ENCODE results near the gene KPNA6.
"Not testable (repeated sequence)": the region's sequence is repeated elsewhere in the genome, so short reads cannot be mapped to it uniquely, and the experiment has no call there.

The KPNA6 gene

DNA sequence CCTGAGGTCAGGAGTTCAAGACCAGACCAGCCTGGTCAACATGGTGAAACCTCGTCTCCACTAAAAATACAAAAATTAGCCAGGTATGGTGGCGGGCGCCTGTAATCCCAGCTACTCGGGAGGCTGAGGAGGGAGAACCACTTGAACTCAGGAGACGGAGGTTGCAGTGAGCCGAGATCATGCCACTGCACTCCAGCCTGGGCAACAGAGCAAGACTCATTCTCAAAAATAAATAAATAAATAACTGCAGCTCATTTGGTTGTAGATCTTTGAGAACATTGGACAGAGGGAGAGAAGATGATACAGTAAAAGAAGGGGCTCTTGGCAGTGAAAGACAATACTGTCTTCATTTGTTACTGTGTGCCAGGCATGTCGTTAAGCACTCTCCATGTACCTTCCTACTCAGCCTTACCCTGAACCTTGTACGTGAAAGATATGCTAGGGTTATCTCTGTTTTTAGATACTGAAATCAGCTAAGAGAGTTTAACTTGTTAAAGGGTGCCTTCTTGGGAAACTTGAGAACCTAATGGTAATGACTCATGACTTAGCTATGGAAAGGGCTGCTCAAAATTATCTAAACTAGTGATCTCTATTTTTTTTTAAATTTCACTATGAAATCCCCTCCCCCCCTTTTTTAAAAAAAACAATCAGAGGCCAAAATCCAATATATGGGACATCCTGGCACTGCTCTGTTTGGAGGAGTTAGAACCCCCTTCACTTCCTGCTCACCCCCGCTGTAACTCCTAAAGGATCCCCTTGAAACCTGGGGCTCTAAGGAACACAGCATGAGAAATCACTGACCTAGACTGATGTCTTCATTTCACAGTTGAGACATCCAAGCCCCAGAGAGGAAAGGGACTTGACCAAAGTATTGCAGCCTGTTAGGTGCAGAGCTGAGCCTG lies 6.8 kb upstream of the KPNA6 start:
- no peak for DNase-seq (ENCODE audit: low spot score)

DNA sequence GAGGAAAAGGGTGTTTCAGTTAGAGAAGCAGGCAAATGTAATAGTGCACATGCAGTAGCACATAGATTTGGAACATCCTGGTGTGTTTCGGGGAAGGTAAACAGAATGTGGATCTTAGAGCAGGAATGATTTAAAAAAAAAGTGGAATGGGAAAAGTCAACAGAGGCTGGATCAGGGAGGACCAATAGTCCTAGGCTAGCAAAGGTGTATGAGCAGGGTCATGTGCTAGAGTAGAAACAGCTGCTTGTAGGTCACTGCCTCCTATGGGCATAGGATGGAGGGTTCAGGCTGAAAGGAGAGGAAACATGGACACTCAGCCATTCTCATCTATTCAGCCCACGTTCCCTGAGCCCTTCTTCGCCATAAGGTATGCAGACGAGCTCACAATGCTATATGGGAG lies 3.7 kb upstream of the KPNA6 start:
- no peak for DNase-seq (ENCODE audit: low spot score)

DNA sequence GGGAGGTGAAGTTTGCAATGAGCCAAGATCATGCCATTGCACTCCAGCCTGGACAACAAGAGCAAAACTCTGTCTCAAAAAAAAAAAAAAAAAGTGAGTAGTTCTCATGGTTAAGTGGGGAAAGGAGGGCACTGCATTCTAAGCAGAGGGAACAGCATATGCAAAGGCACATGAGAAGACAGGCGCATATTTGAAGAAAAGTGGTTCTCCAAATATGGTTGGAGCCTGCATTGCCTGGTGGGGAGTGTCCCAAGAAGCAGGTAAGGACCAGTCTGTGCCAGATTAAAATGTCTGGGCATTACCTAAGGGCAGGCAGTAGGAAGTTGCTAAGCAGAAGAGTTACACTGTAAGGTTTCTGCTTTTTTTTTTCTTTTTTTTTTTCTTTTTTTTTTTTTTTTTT lies 2.5 kb upstream of the KPNA6 start:
- no peak for DNase-seq (ENCODE audit: low spot score)

DNA sequence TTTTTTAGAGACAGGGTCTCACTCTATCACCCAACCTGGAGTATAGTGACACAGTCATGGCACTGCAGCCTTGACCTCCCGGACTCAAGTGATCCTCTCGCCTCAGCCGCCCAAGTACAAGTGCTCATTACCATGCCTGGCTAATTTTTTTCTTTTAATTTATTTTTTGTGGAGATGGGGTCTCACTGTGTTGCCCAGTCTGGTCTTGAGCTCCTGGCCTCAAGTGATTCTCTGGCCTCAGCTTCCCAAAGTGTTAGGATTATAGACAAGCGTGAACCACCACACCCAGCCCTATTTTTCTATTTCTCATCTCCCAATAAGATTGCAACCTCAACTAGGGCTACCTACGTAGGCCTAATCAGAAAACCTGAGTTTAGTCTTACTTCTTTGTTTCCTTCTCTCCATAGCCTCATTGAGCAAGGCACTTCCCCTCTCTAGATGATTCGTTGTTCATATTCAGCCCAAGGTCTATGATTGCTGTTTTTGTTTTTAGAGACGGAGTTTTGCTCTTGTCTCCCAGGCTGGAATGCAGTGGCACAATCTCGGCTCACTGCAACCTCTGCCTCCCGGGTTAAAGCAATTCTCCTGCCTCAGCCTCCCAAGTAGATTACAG lies 1.1 kb upstream of the KPNA6 start:
- no peak for DNase-seq (ENCODE audit: low spot score)

DNA sequence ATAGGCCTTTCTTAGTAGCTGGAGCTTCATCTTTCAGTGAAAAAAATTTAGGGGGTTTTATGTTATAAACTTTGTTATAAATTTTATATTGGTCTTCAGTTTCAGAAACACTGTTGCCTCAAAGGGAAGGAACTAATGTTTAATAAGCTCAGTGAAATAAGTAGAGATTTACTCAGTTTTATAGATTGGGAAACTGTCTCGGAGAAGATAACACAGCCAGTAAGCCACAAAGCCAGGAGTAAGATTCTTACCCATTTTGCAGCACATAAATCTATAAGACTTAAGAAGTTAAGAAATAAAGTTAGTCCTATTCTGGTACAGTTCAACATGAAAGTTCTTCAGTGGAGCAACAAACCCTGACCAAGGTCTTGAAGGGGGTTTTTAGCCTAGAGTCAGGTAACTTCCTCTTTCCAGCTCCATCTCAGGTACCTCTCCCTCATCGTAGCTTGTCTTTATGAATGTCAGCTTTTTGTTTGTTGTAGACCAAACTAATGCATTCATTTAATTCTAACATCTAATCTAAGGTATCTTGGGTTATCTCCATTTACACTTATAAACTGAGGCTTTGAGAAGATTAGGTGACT lies 3.3 kb downstream of the KPNA6 start:
- no peak for DNase-seq (ENCODE audit: low spot score)

DNA sequence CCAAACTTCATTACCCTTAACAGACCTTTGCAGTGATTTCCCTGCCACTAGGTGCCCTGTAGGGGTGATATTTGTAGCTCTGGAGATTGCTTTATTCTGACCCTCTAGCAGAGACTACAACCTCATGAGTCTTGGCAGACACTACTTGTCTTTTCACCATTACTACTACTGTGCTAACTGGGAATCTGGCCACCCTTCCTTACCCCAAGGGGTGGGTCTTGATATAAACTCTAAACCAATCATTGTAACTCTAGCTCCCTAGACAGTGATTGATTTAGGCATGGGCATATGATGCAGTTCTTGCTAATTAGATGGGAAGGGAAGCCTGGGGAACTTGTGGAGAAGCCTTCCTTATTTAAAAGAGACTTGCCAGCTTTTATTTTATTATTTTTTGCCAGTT lies 3.9 kb downstream of the KPNA6 start:
- DNase-seq (ENCODE audit: low spot score): no peak

DNA sequence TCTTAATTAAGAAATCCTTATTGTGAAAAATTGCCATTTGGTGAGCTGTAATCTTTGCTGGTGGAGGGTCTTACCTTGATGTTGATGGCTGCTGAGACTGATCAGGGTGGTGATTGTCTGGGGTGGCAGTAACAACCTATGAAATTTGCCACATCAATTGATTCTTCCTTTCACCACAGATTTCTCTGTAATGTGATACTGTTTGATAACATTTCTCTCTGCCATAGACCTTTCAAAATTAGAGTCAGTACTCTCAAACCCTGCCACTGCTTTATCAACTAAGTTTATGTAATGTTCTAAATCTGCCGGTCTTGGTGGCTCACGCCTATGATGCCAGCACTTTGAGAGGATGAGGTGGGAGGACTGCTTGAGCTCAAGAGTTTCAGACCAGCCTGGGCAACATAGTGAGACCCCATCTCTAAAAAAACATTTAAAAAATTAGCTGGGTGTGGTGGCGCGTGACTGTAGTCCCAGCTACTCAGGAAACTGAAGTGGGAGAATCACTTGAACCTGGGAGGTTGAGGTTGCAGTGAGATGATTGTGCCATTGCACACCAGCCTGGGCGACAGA lies 5.0 kb downstream of the KPNA6 start:
- DNase-seq (ENCODE audit: low spot score): no peak

DNA sequence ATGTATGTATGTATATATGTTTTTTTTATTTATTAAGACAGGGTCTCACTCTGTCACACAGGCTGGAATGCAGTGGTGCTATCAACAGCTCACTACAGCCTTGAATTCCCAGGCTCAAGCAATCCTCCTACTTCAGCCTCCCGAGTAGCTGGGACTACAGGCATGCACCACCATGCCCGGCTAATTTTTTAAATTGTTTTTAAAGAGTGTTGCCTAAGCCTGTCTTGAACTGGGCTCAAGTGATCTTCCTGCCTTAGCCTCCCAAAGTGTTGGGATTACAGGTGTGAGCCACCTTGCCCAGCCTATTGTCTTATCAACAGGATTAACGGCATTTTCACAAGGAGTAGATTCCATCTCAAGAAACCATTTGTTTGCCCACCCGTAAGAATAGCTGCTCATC lies 5.6 kb downstream of the KPNA6 start:
- DNase-seq (ENCODE audit: low spot score): not testable (repeated sequence)

DNA sequence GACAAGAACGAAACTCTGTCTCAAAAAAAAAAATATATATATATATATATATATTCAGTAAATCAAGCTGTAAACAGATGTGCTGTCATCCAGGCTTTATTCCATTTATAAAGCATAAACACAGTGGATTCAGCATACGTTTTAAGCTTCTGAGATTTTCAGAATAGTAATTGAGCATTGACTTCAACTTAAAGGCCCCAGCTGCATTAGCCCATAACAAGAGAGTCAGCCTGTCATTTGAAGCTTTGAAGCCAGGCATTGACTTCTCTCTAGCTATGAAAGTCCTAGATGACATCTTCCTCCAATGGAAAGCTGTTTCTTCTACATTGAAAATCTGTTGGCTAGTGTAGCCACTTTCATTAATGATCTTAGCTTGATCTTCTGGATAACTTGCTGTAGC lies 6.6 kb downstream of the KPNA6 start:
- no peak for DNase-seq (ENCODE audit: low spot score)

DNA sequence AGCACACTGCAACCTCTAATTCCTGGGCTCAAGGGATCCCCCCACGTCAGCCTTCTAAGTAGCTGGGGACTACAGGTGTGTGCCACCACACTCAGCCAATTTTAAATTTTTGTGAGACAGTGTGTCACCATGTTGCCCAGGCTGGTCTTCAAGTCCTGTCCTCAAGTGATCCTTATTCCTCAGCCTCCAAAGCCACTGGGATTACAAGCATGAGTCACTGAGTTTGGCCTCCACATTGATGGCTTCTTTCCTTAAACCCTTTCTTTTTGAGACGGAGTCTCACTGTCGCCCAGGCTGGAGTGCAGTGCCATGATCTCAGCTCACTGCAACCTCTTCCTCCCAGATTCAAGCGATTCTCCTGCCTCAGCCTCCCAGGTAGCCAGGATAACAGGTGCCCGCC lies 7.6 kb downstream of the KPNA6 start:
- DNase-seq (ENCODE audit: low spot score): no peak

DNA sequence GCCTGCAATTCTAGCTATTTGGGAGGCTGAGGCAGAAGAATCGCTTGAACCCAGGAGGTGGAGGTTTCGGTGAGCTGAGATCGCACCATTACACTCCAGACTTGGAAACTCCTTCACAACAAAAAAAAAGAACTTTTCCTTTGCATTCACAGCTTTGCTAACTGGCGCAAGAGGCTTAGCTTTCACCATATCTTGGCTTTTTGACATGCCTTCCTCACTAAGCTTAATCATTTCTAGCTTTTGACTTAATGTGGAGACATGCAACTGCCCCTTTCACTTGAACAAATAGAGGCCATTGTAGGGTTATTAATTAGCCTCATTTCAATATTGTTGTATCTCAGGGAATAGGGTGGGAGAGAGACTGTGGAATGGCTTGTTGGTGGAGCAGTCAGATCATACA lies 8.7 kb downstream of the KPNA6 start:
- no peak for DNase-seq (ENCODE audit: low spot score)

DNA sequence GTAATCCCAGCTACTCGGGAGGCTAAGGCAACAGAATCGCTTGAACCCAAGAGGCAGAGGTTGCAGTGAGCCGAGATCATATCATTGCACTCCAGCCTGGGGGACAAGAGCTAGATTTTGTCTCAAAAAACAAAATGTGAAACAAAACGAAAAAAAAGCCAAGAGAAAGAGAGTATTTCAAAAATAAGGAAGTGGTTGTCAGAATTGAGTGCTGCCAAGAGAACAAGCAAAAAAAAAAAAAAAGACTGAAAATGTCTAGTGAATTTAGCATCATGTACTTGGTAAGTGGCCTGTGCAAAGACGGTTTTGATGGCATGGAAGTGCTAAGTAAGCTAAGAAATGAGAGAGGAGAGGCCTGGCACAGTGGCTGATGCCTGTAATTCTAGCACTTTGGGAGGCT lies 14.3 kb downstream of the KPNA6 start:
- no peak for DNase-seq (ENCODE audit: low spot score)

DNA sequence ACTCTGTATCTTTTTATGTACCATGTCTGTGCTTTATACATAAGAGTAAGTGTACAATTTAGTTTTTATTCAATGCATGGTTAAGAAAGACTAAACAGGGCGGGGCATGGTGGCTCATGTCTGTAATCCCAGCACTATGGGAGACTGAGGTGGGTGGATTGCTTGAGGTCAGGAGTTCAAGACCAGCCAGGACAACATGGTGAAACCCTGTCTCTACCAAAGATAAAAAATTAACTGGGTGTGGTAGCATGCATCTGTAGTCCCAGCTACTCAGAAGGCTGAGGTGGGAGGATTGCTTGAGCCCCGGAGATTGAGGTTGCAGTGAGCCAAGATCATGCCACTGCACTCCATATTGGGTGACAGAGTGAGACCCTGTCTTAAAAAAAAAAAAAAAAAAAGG lies 15.5 kb downstream of the KPNA6 start:
- DNase-seq (ENCODE audit: low spot score): not testable (repeated sequence)

DNA sequence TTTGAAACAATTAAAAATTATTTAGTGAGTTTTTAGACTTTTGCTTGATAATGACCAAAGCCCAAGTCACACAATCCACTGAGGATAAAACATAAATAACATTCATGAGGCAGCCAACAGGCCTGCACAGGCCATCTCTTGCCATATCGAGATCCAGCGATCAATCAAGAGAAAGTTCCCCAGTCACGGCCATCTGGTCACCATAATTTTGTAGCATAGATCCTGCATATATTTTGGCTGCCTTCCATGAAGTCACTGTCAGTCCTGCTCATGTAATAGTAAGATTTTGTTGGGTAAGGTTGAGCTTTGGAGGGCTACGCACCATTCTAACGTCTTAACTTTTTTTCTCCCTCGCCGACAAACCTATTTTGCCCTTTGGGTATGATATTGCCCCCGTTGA lies 17.5 kb downstream of the KPNA6 start:
- no peak for DNase-seq (ENCODE audit: low spot score)

DNA sequence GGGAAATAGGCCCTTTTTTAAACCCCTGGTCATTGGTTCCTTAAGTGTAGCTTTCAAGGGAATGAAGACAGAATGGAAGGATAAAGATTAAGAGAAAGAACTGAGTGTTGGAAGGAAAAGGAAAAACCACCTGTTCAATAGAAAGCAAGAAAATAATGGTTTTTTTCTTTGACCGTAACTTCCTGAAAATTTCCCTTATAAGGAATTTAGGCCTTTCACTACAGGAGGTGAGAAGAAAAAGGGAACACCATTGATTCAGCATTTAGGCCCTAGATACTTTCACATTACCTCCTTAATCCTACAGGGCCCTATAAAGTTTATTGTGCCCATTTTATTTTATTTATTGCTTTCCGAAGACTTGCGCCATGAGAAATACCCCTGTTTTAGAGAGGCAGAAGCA lies 18.9 kb downstream of the KPNA6 start:
- DNase-seq (ENCODE audit: low spot score): no peak

DNA sequence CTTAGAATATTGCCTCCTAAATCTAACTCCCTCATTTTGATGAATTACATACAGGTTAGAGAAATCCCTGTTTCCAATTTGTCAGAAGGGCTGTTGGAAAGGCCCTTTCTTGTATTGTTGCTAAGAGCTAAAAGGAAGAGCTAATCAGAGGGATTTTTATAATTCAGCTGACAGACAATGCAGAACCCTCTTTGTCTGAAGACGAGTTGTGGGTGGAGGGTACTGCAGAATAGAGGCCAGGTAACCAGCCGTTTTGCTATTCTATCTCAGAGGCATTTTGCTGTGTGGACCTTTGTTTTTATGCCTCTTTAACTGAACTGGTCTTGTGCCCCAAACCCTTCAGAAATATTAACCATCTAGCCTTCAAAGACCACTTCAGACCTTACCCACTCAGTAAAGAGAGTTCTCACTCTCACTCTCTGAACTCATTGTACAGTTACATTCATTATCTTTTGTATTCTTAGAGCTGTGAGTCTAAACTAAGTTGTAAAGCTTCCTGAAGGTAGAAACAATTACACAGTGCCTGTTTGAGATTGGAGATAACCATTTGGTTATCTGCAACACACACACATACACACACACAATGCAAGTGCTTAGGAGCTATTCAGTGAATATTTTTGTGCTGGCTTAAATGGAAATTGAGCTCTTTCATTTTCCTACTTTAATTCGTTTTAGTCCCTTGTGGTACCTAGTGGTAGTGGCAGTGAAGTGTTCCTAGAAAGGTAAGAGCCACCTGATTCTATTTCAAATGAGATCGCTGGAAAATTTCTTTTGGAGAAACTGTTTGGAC lies 19.7 kb downstream of the KPNA6 start:
- no peak for DNase-seq (ENCODE audit: low spot score)

DNA sequence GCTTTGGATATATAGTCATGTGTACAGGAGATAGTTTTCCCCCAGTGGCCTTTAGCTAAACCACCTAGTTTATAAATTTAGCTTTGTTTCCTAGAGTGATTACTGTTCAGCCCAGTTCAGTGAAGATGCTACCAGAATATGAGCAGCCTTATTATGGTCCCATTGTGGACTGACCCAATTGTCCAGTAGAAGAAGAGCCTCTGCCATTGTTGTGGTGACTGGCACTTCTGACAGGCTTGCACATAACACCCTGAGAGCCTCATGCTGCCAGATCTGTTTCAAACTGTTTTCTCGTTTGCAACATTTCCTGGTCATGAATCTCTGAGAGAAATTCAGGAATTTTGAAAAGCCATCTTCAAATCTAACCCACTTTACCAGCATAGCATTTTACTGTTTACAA lies 20.6 kb downstream of the KPNA6 start:
- no peak for DNase-seq (ENCODE audit: low spot score)

DNA sequence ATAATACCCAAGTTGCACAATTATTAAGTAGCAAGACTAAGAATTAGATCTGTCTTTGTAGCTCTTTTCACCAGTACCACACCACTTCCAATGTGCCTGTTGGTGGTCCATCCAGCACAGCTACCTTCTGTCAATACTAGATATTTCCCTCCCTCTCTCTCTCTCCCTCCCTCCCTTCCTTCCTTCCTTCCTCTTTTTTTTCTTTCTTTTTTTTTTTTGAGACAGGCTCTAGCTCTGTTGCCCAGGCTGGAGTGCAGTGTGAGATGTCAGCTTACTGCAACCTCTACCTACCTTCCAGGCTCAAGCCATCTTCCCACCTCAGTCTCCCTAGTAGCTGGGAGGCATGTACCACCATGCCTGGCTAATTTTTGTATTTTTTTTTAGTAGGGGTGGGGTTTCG lies 21.1 kb downstream of the KPNA6 start:
- no peak for DNase-seq (ENCODE audit: low spot score)

DNA sequence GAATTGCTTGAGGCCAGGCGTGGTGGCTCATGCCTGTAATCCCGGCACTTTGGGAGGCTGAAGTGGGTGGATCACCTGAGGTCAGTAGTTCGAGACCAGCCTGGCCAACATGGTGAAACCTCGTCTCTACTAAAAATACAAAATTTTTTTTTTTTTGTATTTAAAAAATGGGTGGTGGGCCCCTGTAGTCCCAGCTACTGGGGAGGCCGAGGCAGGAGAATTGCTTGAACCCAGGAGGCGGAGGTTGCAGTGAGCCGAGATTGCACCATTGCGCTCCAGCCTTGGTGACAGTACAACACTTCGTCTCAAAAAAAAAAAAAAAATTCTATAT lies 26.1 kb downstream of the KPNA6 start:
- not testable (repeated sequence) for DNase-seq (ENCODE audit: low spot score)

DNA sequence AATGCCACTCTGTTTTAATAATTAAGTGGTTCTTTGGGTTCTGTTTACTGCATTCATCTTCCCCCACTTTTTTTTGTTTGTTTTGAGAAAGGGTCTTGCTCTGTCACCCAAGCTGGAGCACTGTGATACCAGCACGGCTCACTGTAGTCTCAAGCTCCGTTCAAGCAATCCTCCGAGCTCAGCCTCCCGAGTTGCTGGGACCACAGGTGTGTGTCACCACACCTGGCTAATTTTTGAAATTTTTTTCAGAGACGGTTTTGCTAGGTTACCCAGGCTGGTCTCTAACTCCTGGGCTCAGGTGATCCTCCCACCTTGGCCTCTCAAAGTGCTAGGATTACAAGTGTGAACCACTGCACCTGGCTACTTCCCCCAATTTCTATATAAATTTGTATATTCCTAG lies 29.3 kb downstream of the KPNA6 start:
- no peak for DNase-seq (ENCODE audit: low spot score)

DNA sequence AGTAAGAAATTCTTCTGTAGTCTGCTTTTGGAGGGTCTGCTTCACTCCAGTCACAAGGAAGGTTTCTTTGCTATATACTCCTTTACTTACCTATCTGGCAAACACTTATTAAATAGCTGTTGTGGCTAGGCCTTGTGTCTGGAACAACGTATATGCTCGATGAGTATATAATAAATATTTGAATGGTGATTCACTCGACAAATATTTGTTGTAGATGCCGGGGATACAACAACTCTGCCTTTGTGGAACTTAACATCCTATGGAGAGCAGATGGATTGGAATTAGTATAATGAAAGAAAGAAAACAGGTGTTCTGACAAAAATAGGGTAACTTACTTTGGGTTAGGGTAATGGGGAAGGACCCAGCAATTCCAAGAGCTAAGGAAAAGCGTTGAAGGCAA lies 31.1 kb downstream of the KPNA6 start:
- DNase-seq (ENCODE audit: low spot score): no peak

Data from D341Med (cell line).